Measurements from ENCODE around the gene SRSF12.
A peak's percentile ranks its signal among the peaks of the same experiment; 100 is the strongest.
"Not testable (repeated sequence)": the region's sequence is repeated elsewhere in the genome, so short reads cannot be mapped to it uniquely, and the experiment has no call there.

SRSF12 gene

GRCh38 chr6:89128256-89128671, 10.4 kb upstream of the SRSF12 start:
- not testable (repeated sequence) for DNase-seq (ENCODE audit: low read depth)

- DNase-seq (ENCODE audit: low read depth), result no peak
Measured at GRCh38 chr6:89122625-89123024, 4.8 kb upstream of the SRSF12 start.

- no peak for DNase-seq (ENCODE audit: low read depth)
Measured at GRCh38 chr6:89121934-89122333, 4.1 kb upstream of the SRSF12 start.

GRCh38 chr6:89120371-89120770, 2.5 kb upstream of the SRSF12 start:
- no peak for DNase-seq (ENCODE audit: low read depth)

GRCh38 chr6:89118931-89119330, 1.1 kb upstream of the SRSF12 start:
- no peak for DNase-seq (ENCODE audit: low read depth)

- no peak for DNase-seq (ENCODE audit: low read depth)
Measured at GRCh38 chr6:89116702-89117101, 1.2 kb downstream of the SRSF12 start.

GRCh38 chr6:89111933-89112332, 5.9 kb downstream of the SRSF12 start:
- DNase-seq (ENCODE audit: low read depth), result no peak

- no peak for DNase-seq (ENCODE audit: low read depth)
Measured at GRCh38 chr6:89110284-89110683, 7.6 kb downstream of the SRSF12 start.

- DNase-seq (ENCODE audit: low read depth), result no peak
Measured at GRCh38 chr6:89100114-89100513, 17.8 kb downstream of the SRSF12 start.

GRCh38 chr6:89098461-89098860, 19.4 kb downstream of the SRSF12 start:
- no peak for DNase-seq (ENCODE audit: low read depth)

- no peak for DNase-seq (ENCODE audit: low read depth)
Measured at GRCh38 chr6:89087881-89088280, 30.0 kb downstream of the SRSF12 start.

GRCh38 chr6:89085409-89086205, 32.3 kb downstream of the SRSF12 start:
- DNase-seq (ENCODE audit: low read depth), result no peak

GRCh38 chr6:89084954-89085353, 32.9 kb downstream of the SRSF12 start:
- no peak for DNase-seq (ENCODE audit: low read depth)

GRCh38 chr6:89084542-89084941, 33.3 kb downstream of the SRSF12 start:
- no peak for DNase-seq (ENCODE audit: low read depth)

- no peak for DNase-seq (ENCODE audit: low read depth)
Measured at GRCh38 chr6:89082486-89082891, 35.4 kb downstream of the SRSF12 start.

GRCh38 chr6:89081423-89082322, 36.2 kb downstream of the SRSF12 start:
- DNase-seq (ENCODE audit: low read depth), result peak; percentile 97

- no peak for DNase-seq (ENCODE audit: low read depth)
Measured at GRCh38 chr6:89081129-89081422, 36.8 kb downstream of the SRSF12 start.

GRCh38 chr6:89080281-89081128, 37.4 kb downstream of the SRSF12 start, which contains the start of gene PNRC1:
Gene PNRC1, plus strand, starts transcription at chr6:89080751. Its CDS starts 144 bp downstream, at chr6:89080895.
- DNase-seq (ENCODE audit: low read depth), result peak; percentile 99

- no peak for DNase-seq (ENCODE audit: low read depth)
Measured at GRCh38 chr6:89079511-89080234, 38.2 kb downstream of the SRSF12 start.

- no peak for DNase-seq (ENCODE audit: low read depth)
Measured at GRCh38 chr6:89073840-89074239, 44.0 kb downstream of the SRSF12 start.

- no peak for DNase-seq (ENCODE audit: low read depth)
Measured at GRCh38 chr6:89073014-89073620, 44.8 kb downstream of the SRSF12 start.

All from stimulated activated CD8-positive, alpha-beta memory T cell treated with anti-CD3 and anti-CD28 coated beads, Interleukin-15, amount 100 ng/mL, for 24 hours (primary cell).